ENCODE results near the gene TOE1. TPM values are rescaled to one million over a fixed set of nuclear protein-coding genes. Genes with fewer than 3 reads are reported as not detected.

The TOE1 gene
- polyA plus RNA-seq, 3 donors = 3.9 to 8.1 (median 5.8) TPM

DNA sequence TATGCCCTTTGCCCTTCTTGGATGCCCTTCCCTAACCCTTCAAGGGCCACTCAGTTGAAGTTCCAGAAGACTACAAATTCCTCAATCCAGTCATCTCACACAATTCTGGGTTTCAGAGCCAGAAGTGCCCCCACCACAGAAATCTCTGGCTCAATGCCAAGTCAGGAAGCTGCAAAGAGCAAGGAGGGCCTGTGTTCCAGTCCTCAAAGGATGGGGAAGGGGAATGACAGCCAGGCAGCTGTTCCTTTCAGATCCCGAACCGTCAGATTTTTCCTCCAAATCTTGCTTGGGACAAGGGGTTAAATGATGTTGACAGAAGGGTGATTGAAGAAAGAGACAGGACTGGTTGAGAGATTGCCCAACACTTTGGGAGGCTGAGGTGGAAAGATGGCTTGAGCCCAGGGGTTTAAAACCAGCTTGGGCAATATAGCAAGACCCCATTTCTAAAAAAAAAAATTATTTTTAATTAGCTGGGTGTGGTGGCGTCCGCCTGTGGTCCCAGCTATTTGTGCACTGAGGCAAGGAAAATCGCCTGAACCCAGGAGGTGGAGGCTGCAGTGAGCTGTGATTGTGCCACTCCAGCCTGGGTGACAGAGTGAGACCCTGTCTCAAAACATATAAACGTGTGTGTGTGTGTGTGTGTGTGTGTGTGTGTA lies 14.0 kb upstream of the TOE1 start:
- Mint-ChIP-seq H3K27me3 (ENCODE audit: low read depth in 3 of 3) (peaks cover 2 to 18% (median 6%) of the 10 kb centered on the region in 3 donors), H3K27ac (peak overlapping the region in 1 of 7 donors; percentile 65), H3K4me1 (peaks cover 19% of the 10 kb centered on the region), H3K4me3 (peak overlapping the region; percentile 83 to 89), H3K9me3 (peaks cover 0 to 3% (median 0%) of the 10 kb centered on the region in 7 donors), H3K36me3 (peaks cover 17 to 18% of the 10 kb centered on the region in 2 donors)
- no peaks in the 10 kb centered on the region for H4K20me1 ChIP-seq (ENCODE audit: insufficient read depth, low read length)
- no peak overlapping the region for H3K27ac ChIP-seq (ENCODE audit: low read depth in 1 of 2, low read length in 2 of 2)
- no peaks in the 10 kb centered on the region for H3K79me2 ChIP-seq (ENCODE audit: insufficient read depth, low read length)
- DNase-seq = no peak
- H2AFZ ChIP-seq (ENCODE audit: insufficient read depth, low read depth, low read length, poor library complexity, severe bottlenecking) = peak overlapping the region; percentile 88
- intact Hi-C loops (cut with micrococcal nuclease) = no loop called here
- peak overlapping the region; percentile 84 for H3K4me2 ChIP-seq (replicated peaks; ENCODE audit: extremely low read depth, low read length, poor library complexity, severe bottlenecking)
- no peak for TF ChIP-seq CTCF (IDR thresholded peaks at IDR 0.05)
- no peak overlapping the region for H3K9ac ChIP-seq (ENCODE audit: insufficient read depth, low read length, poor library complexity, severe bottlenecking)
- peak overlapping the region in 1 of 3 experiments; percentile 76 for H3K4me3 ChIP-seq (replicated peaks in 1 of 3; ENCODE audit: low read depth in 2 of 3, low read length in 3 of 3)
- 82% methylated on average over 5 of the region's 6 CpGs for WGBS (ENCODE audit: insufficient coverage)
- peaks cover 0 to 4% of the 10 kb centered on the region in 2 donors for H3K27me3 ChIP-seq (ENCODE audit: control insufficient read depth in 2 of 2, insufficient read depth in 2 of 2, low read length in 2 of 2)
- peaks cover 3 to 18% of the 10 kb centered on the region in 2 donors for H3K36me3 ChIP-seq (replicated peaks in 1 of 2; ENCODE audit: control insufficient read depth in 1 of 2, insufficient read depth in 2 of 2, low read length in 2 of 2)
- peaks cover 15 to 18% of the 10 kb centered on the region in 2 donors for H3K4me1 ChIP-seq (ENCODE audit: control insufficient read depth in 1 of 2, insufficient read depth in 2 of 2, low read length in 2 of 2)
- no peaks in the 10 kb centered on the region for H3K9me3 ChIP-seq (replicated peaks in 1 of 2; ENCODE audit: control insufficient read depth in 1 of 2, insufficient read depth in 1 of 2, low read length in 2 of 2)

- no peaks in the 10 kb centered on the region for H3K79me2 ChIP-seq (ENCODE audit: insufficient read depth, low read length)
- TF ChIP-seq CTCF (IDR thresholded peaks at IDR 0.05) = no peak
- peaks cover 15 to 18% of the 10 kb centered on the region in 2 donors for H3K4me1 ChIP-seq (ENCODE audit: control insufficient read depth in 1 of 2, insufficient read depth in 2 of 2, low read length in 2 of 2)
- H3K36me3 ChIP-seq (replicated peaks in 1 of 2; ENCODE audit: control insufficient read depth in 1 of 2, insufficient read depth in 2 of 2, low read length in 2 of 2) = peaks cover 12 to 28% of the 10 kb centered on the region in 2 donors
- intact Hi-C loops (cut with micrococcal nuclease) = no loop called here
- peak within 1 kb of the TSS; percentile 53 for H3K9ac ChIP-seq (ENCODE audit: insufficient read depth, low read length, poor library complexity, severe bottlenecking)
- H3K4me1 Mint-ChIP-seq = peaks cover 19% of the 10 kb centered on the region
- peak within 1 kb of the TSS; percentile 83 to 89 for H3K4me3 Mint-ChIP-seq
- peaks cover 19 to 28% of the 10 kb centered on the region in 2 donors for H3K36me3 Mint-ChIP-seq
- no peak within 1 kb of the TSS for H3K27ac ChIP-seq (ENCODE audit: low read depth in 1 of 2, low read length in 2 of 2)
- peaks cover 2 to 18% (median 6%) of the 10 kb centered on the region in 3 donors for H3K27me3 Mint-ChIP-seq (ENCODE audit: low read depth in 3 of 3)
- H3K27me3 ChIP-seq (ENCODE audit: control insufficient read depth in 2 of 2, insufficient read depth in 2 of 2, low read length in 2 of 2) = peaks cover 0 to 4% of the 10 kb centered on the region in 2 donors
- peak within 1 kb of the TSS; percentile 88 for H2AFZ ChIP-seq (ENCODE audit: insufficient read depth, low read depth, low read length, poor library complexity, severe bottlenecking)
- H3K9me3 Mint-ChIP-seq = peaks cover 0 to 3% (median 0%) of the 10 kb centered on the region in 7 donors
- H3K4me2 ChIP-seq (replicated peaks; ENCODE audit: extremely low read depth, low read length, poor library complexity, severe bottlenecking) = peak within 1 kb of the TSS; percentile 84
- H3K4me3 ChIP-seq (replicated peaks in 1 of 3; ENCODE audit: low read depth in 2 of 3, low read length in 3 of 3) = peak within 1 kb of the TSS; percentile 39 to 76 (median 48)
- H3K9me3 ChIP-seq (replicated peaks in 1 of 2; ENCODE audit: control insufficient read depth in 1 of 2, insufficient read depth in 1 of 2, low read length in 2 of 2) = no peaks in the 10 kb centered on the region
- H3K27ac Mint-ChIP-seq = peak within 1 kb of the TSS in 1 of 7 donors; percentile 65
- 10% methylated on average over 96 of the region's 96 CpGs for WGBS (ENCODE audit: insufficient coverage)
- no peaks in the 10 kb centered on the region for H4K20me1 ChIP-seq (ENCODE audit: insufficient read depth, low read length)
- DNase-seq = no peak
These were observed 13.0 kb upstream of the TOE1 start, which contains the start of gene HPDL for GRCh38 chr1:45326627-45327623. HPDL (plus strand) TSS chr1:45326895; CDS start chr1:45327149, 254 bp downstream.
